ENCODE results near the gene ATP11A.
A peak's percentile ranks its signal among the peaks of the same experiment; 100 is the strongest.
"Not testable (repeated sequence)": the region's sequence is repeated elsewhere in the genome, so short reads cannot be mapped to it uniquely, and the experiment has no call there.

The ATP11A gene

GRCh38 chr13:112779856-112780604, 90.2 kb downstream of the ATP11A start:
- DNase-seq: no peak

GRCh38 chr13:112781287-112781686, 91.4 kb downstream of the ATP11A start:
- DNase-seq: no peak

GRCh38 chr13:112781881-112782361, 92.1 kb downstream of the ATP11A start:
- no peak for DNase-seq

- DNase-seq: no peak
Observed at GRCh38 chr13:112782429-112783010, 92.7 kb downstream of the ATP11A start.

- DNase-seq: no peak
Observed at GRCh38 chr13:112783135-112783977, 93.5 kb downstream of the ATP11A start.

GRCh38 chr13:112783978-112784371, 94.1 kb downstream of the ATP11A start:
- DNase-seq: no peak

GRCh38 chr13:112784811-112785482, 95.1 kb downstream of the ATP11A start:
- no peak for DNase-seq

GRCh38 chr13:112785483-112785856, 95.6 kb downstream of the ATP11A start:
- DNase-seq: no peak

- not testable (repeated sequence) for DNase-seq
Observed at GRCh38 chr13:112786810-112787209, 97.0 kb downstream of the ATP11A start.

- DNase-seq: no peak
Observed at GRCh38 chr13:112790735-112791641, 101.2 kb downstream of the ATP11A start.

GRCh38 chr13:112791663-112792440, 102.0 kb downstream of the ATP11A start:
- peak; percentile 94 to 98 for DNase-seq

GRCh38 chr13:112792511-112792910, 102.7 kb downstream of the ATP11A start:
- DNase-seq: no peak

- DNase-seq: no peak
Observed at GRCh38 chr13:112793545-112794445, 104.0 kb downstream of the ATP11A start.

GRCh38 chr13:112795277-112795676, 105.4 kb downstream of the ATP11A start:
- DNase-seq: no peak

GRCh38 chr13:112796190-112796915, 106.5 kb downstream of the ATP11A start:
- no peak for DNase-seq

- no peak for DNase-seq
Observed at GRCh38 chr13:112799394-112799793, 109.6 kb downstream of the ATP11A start.

GRCh38 chr13:112800057-112800456, 110.2 kb downstream of the ATP11A start:
- no peak for DNase-seq

GRCh38 chr13:112800807-112801206, 111.0 kb downstream of the ATP11A start:
- not testable (repeated sequence) for DNase-seq

GRCh38 chr13:112802802-112803195, 113.0 kb downstream of the ATP11A start:
- no peak for DNase-seq

Measured in NCI-H187 (cell line).